T follicular helper cell (primary cell): Measurements from ENCODE around the gene LCN12.

ENCODE experiments used
- DNase-seq: peaks from one replicate; pipeline ENCODE4 v3.0.0-alpha.2; 2020; ENCODE audit warnings: low read depth

Gene LCN12

GRCh38 chr9:136958898-136959850 is 7.1 kb downstream of the LCN12 start:
- DNase-seq, result no peak

GRCh38 chr9:136960212-136960937 is 8.3 kb downstream of the LCN12 start:
- no peak for DNase-seq

GRCh38 chr9:136960938-136961275 is 8.8 kb downstream of the LCN12 start:
- DNase-seq, result no peak

- DNase-seq, result no peak
Observed at GRCh38 chr9:136961279-136962065, 9.4 kb downstream of the LCN12 start.

- no peak for DNase-seq
Observed at GRCh38 chr9:136962163-136962562, 10.1 kb downstream of the LCN12 start.

GRCh38 chr9:136962701-136963248 is 10.7 kb downstream of the LCN12 start:
- no peak for DNase-seq

- no peak for DNase-seq
Observed at GRCh38 chr9:136963341-136963740, 11.3 kb downstream of the LCN12 start.

GRCh38 chr9:136963751-136964150 is 11.7 kb downstream of the LCN12 start:
- DNase-seq, result no peak

GRCh38 chr9:136964171-136964689 is 12.2 kb downstream of the LCN12 start:
- no peak for DNase-seq

- no peak for DNase-seq
Observed at GRCh38 chr9:136964833-136965422, 12.9 kb downstream of the LCN12 start.

GRCh38 chr9:136965771-136966484 is 13.9 kb downstream of the LCN12 start:
- DNase-seq, result no peak

- DNase-seq, result no peak
Observed at GRCh38 chr9:136968333-136969127, 16.5 kb downstream of the LCN12 start.

GRCh38 chr9:136969150-136969549 is 17.1 kb downstream of the LCN12 start:
- DNase-seq, result no peak

GRCh38 chr9:136969774-136970173 is 17.7 kb downstream of the LCN12 start:
- DNase-seq, result no peak

- DNase-seq, result no peak
Observed at GRCh38 chr9:136970361-136970760, 18.3 kb downstream of the LCN12 start.

GRCh38 chr9:136971746-136972145 is 19.7 kb downstream of the LCN12 start:
- DNase-seq, result no peak

- DNase-seq, result no peak
Observed at GRCh38 chr9:136972335-136972734, 20.3 kb downstream of the LCN12 start.

GRCh38 chr9:136972743-136973142 is 20.7 kb downstream of the LCN12 start:
- DNase-seq, result no peak

GRCh38 chr9:136973618-136974617 is 21.8 kb downstream of the LCN12 start:
- no peak for DNase-seq
